ENCODE results near the gene GPR55.
A peak's percentile ranks its signal among the peaks of the same experiment; 100 is the strongest.
"Not testable (repeated sequence)": the region's sequence is repeated elsewhere in the genome, so short reads cannot be mapped to it uniquely, and the experiment has no call there.

The GPR55 gene

GRCh38 chr2:230924470-230925341, at the start of gene GPR55:
GPR55 (minus strand) TSS chr2:230925242; CDS start chr2:230910962, 14,280 bp downstream.
- peak in 1 of 2 donors; percentile 20 for DNase-seq (ENCODE audit: extremely low read depth in 1 of 2, low read depth in 1 of 2)

- DNase-seq (ENCODE audit: extremely low read depth in 1 of 2, low read depth in 1 of 2), result peak; percentile 45 to 50
Observed at GRCh38 chr2:230974096-230974913, 49.3 kb upstream of the GPR55 start.

- no peak for DNase-seq (ENCODE audit: extremely low read depth in 1 of 2, low read depth in 1 of 2)
Observed at GRCh38 chr2:230972046-230972445, 47.0 kb upstream of the GPR55 start.

DNA sequence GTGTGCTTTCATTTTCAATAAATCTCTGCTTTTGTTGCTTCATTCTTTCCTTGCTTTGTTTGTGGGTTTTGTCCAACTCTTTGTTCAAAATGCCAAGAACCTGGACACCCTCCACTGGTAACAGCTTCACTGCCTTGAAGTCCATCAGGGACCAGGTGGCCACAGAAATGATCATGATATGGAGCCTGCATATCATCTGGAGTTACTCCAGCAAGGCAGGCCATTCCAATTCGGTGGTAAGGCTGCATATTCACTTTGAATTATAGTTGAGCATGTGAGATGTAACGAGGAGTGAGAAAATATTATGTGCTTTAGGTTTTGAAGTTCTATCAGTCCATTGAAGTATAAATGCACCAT, 44.6 kb upstream of the GPR55 start:
- DNase-seq (ENCODE audit: extremely low read depth in 1 of 2, low read depth in 1 of 2), result no peak

GRCh38 chr2:230968921-230969658, 44.0 kb upstream of the GPR55 start:
- no peak for DNase-seq (ENCODE audit: extremely low read depth in 1 of 2, low read depth in 1 of 2)

- DNase-seq (ENCODE audit: extremely low read depth in 1 of 2, low read depth in 1 of 2), result not testable (repeated sequence)
Observed at GRCh38 chr2:230968314-230968713, 43.3 kb upstream of the GPR55 start.

DNA sequence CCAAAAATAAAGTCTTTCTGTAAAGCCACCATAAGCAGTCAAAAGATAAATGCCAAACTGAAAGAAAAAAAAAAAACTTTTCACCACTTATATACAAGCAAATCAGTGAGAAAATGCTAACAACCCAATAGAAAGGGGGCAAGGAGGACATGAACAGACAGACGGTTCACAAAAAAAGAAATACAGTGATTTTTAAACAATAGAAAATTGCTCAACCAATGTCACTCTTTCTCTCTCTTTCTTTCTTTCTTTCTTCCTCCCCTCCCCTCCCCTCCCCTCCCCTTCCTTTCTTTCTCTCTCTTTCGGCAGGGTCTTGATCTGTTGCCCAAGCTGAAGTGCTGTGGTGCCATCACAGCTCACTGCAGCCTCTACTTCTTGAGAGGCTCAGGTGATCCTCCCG, 42.1 kb upstream of the GPR55 start:
- no peak for DNase-seq (ENCODE audit: extremely low read depth in 1 of 2, low read depth in 1 of 2)

DNA sequence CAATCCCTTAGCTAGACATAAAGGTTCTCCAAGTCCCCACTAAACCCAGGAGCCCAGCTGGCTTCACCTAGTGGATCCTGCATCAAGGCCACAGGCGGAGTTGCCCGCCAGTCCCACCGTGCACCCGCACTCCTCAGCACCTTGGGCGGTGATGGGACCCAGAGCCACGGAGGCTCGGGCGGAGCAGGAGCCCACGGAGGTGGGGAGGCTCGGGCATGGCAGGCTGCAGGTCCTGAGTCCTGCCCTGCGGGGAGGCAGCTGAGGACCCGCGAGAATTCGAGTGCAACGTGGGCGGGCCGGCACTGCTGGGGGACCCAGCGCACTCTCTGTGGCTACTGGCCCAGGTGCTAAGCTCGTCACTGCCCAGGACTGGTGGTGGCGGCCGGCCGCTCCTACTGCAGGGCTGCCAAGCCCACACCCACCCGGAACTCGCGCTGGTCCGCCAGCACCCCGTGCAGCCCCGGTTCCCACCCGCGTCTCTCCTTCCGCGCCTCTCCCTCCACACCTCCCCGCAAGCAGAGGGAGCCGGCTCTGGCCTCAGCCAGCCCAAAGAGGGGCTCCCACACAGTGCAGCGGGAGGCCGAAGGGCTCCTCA, 39.2 kb upstream of the GPR55 start:
- DNase-seq (ENCODE audit: extremely low read depth in 1 of 2, low read depth in 1 of 2), result no peak

- no peak for DNase-seq (ENCODE audit: extremely low read depth in 1 of 2, low read depth in 1 of 2)
Observed at GRCh38 chr2:230961091-230961491, 36.0 kb upstream of the GPR55 start.

DNA sequence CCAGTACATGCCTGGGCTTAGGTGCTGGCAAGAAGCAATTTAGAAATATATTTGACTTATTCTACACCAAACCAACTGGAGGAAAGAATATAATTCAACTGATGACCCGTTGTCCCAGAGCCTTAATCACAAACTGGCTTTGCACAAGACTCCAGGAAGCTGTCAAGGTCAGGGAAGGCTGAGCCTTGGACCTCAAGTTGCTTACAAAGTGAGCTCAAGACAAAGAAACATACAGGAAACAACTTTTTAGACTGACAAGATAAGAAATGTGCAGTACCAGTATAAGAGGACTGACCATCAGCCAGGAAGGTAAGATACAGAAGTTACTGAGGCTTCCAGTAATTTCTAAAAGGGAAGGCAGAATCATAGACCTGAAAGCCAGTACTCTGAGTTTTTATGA, 35.0 kb upstream of the GPR55 start:
- DNase-seq (ENCODE audit: extremely low read depth in 1 of 2, low read depth in 1 of 2), result no peak

GRCh38 chr2:230958820-230959756, 34.0 kb upstream of the GPR55 start:
- no peak for DNase-seq (ENCODE audit: extremely low read depth in 1 of 2, low read depth in 1 of 2)

- DNase-seq (ENCODE audit: extremely low read depth in 1 of 2, low read depth in 1 of 2), result no peak
Observed at GRCh38 chr2:230957756-230958391, 32.8 kb upstream of the GPR55 start.

GRCh38 chr2:230956827-230957755, 32.0 kb upstream of the GPR55 start:
- DNase-seq (ENCODE audit: extremely low read depth in 1 of 2, low read depth in 1 of 2), result no peak

- no peak for DNase-seq (ENCODE audit: extremely low read depth in 1 of 2, low read depth in 1 of 2)
Observed at GRCh38 chr2:230955163-230955737, 30.2 kb upstream of the GPR55 start.

DNA sequence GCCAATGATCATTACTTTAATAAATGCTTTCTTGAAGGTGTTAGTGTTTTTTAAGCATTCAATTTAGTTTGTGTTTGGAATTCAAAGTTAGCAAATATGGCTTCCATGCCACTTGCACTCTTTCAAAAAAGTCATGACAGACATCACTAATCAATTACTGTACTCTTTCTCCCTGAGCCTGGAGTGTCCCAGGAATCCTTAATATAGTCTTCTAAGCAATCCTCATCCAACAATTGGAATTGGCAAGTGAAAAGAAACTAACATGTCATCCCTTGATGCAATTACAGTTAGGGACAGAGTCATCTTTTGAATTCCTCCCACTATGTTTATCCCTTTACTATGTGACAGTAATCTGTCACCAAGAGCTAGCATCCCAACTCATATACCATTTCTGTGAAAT, 29.7 kb upstream of the GPR55 start:
- DNase-seq (ENCODE audit: extremely low read depth in 1 of 2, low read depth in 1 of 2), result no peak

DNA sequence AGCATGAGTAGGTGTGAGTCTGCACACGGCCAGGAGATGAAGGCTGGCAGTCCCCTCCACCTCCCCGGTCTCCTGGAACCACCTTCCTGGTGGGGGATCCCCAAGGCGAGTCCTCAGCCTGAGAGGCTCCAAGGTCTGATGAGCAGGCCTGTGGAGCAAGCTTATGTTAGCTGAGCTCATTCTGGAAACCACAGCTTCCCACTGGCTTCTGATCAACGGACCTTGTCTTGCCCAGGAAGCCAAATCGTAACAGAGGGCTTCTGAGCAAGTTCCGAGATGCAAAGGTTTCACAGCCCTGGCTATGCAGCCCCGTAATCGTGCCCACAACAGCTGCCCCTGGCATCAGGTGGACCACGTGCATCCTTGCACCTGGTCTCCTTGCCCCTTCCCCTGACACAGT, 28.8 kb upstream of the GPR55 start:
- DNase-seq (ENCODE audit: extremely low read depth in 1 of 2, low read depth in 1 of 2), result no peak

DNA sequence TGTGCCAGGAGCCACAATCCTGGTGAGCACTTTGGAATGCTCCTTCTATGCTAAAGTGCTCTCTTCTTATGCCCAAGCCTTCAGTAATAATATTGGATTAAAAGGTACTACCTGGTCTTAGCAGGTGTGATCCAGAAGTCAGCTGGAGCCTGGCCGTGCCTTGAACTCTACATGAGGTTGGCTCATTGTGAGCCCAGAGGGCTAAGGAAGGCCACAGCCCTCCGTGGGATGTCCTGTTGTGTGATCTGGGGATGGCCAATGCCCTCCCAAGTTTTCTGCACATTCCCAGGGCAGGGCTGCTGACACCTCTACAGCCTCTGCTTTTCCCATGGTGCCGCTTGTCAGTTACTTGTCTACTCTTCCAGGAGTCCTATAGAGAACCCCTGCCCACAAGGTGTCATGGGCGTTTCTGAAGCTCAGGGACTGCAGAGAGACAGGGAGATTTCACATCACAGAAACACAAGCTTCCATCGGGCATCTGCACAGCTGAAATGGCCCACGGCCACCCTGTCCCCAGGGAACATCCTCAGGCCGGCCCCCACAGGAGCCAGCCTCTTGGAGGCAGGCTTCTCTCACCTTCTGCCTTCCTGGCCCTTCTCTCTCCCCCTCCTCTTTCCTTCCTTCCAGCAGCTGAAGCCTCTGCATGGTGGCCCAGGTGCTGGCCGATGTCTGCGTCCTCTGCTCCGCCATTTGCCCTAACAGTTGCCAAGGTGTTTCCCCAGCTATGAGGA, 27.3 kb upstream of the GPR55 start:
- no peak for DNase-seq (ENCODE audit: extremely low read depth in 1 of 2, low read depth in 1 of 2)
